ENCODE measurements around the gene CACNA2D2. TPM values are rescaled to one million over a fixed set of nuclear protein-coding genes. Genes with fewer than 3 reads are reported as not detected.

CACNA2D2 gene
- total RNA-seq, 1 donor: not detected

DNA sequence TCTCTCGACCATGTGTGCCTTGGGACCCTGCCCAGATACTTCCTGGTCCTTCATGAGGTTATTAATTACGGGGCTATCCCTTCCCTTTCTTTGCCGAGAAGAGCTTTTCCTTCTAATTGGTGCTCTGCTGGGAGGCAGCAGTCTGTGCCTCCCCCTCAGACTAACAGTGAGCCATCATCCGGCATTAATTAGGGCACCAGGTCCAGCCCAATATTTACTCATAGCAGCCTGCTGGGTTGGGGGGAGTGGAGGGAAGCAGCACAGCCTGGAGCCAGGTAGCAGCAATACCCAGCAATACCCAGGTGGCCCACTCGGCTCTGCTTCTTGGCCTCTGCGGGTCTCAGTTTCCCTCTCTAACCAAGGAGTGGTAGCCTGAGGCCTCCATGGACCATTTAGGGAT is 20.1 kb downstream of the CACNA2D2 start:
- Histone ChIP-seq H2AFZ (ENCODE audit: low read length) (no peak overlapping the region), H3K27ac (ENCODE audit: low read depth, low read length) (no peak overlapping the region), H3K9me3 (ENCODE audit: low read depth, low read length) (no peaks in the 10 kb centered on the region), H3K4me1 (ENCODE audit: insufficient read depth, low read length) (no peaks in the 10 kb centered on the region), H3K4me3 (ENCODE audit: insufficient read depth, low read length) (no peak overlapping the region), H3K79me2 (ENCODE audit: insufficient read depth, low read length) (no peaks in the 10 kb centered on the region), H4K20me1 (ENCODE audit: insufficient read depth, low read length) (no peaks in the 10 kb centered on the region), H3K36me3 (ENCODE audit: insufficient read depth, low read length) (no peaks in the 10 kb centered on the region), H3K27me3 (ENCODE audit: insufficient read depth, low read length) (no peaks in the 10 kb centered on the region), H3K4me2 (ENCODE audit: insufficient read depth, low read length) (no peak overlapping the region)
- TF ChIP-seq, protein P1, sequence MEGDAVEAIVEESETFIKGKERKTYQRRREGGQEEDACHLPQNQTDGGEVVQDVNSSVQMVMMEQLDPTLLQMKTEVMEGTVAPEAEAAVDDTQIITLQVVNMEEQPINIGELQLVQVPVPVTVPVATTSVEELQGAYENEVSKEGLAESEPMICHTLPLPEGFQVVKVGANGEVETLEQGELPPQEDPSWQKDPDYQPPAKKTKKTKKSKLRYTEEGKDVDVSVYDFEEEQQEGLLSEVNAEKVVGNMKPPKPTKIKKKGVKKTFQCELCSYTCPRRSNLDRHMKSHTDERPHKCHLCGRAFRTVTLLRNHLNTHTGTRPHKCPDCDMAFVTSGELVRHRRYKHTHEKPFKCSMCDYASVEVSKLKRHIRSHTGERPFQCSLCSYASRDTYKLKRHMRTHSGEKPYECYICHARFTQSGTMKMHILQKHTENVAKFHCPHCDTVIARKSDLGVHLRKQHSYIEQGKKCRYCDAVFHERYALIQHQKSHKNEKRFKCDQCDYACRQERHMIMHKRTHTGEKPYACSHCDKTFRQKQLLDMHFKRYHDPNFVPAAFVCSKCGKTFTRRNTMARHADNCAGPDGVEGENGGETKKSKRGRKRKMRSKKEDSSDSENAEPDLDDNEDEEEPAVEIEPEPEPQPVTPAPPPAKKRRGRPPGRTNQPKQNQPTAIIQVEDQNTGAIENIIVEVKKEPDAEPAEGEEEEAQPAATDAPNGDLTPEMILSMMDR (IDR thresholded peaks at IDR 0.05; ENCODE audit: extremely low read depth, low read depth, low read length): no peak
- DNase-seq (ENCODE audit: insufficient read length, low spot score, missing footprints): no peak

GRCh38 chr3:50481992-50482391 is 21.4 kb downstream of the CACNA2D2 start:
- no peaks in the 10 kb centered on the region for H3K27me3 ChIP-seq (ENCODE audit: insufficient read depth, low read length)
- H2AFZ ChIP-seq (ENCODE audit: low read length): no peak overlapping the region
- no peaks in the 10 kb centered on the region for H3K36me3 ChIP-seq (ENCODE audit: insufficient read depth, low read length)
- no peaks in the 10 kb centered on the region for H4K20me1 ChIP-seq (ENCODE audit: insufficient read depth, low read length)
- TF ChIP-seq, protein P1 (IDR thresholded peaks at IDR 0.05; ENCODE audit: extremely low read depth, low read depth, low read length): no peak
- H3K4me2 ChIP-seq (ENCODE audit: insufficient read depth, low read length): no peak overlapping the region
- DNase-seq (ENCODE audit: insufficient read length, low spot score, missing footprints): no peak
- H3K4me3 ChIP-seq (ENCODE audit: insufficient read depth, low read length): no peak overlapping the region
- no peaks in the 10 kb centered on the region for H3K4me1 ChIP-seq (ENCODE audit: insufficient read depth, low read length)
- H3K79me2 ChIP-seq (ENCODE audit: insufficient read depth, low read length): no peaks in the 10 kb centered on the region
- H3K27ac ChIP-seq (ENCODE audit: low read depth, low read length): no peak overlapping the region
- no peaks in the 10 kb centered on the region for H3K9me3 ChIP-seq (ENCODE audit: low read depth, low read length)

DNA sequence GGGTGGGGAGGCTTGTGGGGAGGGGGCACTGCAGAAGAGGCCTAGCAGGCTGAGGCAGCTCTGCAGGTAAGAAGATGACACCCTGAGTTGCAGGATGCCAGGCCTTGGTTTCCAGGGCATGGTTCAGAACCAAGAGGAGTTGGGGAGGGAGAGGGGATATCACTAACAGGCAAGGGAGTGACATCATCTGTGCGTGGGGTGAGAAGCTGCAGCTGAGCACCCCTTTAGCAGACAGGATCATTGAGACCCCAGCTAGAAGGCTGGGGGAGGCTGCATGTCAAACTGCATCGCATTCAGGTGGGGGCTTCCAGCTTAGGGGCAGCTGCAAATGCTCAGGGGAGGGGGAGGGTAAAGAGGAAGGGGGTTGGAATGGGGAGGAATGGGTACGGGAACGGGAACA is 23.0 kb downstream of the CACNA2D2 start:
- Histone ChIP-seq H3K9me3 (ENCODE audit: low read depth, low read length) (no peaks in the 10 kb centered on the region), H3K4me2 (ENCODE audit: insufficient read depth, low read length) (no peak overlapping the region), H3K4me1 (ENCODE audit: insufficient read depth, low read length) (no peaks in the 10 kb centered on the region), H3K27me3 (ENCODE audit: insufficient read depth, low read length) (no peaks in the 10 kb centered on the region), H4K20me1 (ENCODE audit: insufficient read depth, low read length) (no peaks in the 10 kb centered on the region), H2AFZ (ENCODE audit: low read length) (no peak overlapping the region), H3K4me3 (ENCODE audit: insufficient read depth, low read length) (no peak overlapping the region), H3K79me2 (ENCODE audit: insufficient read depth, low read length) (no peaks in the 10 kb centered on the region), H3K27ac (ENCODE audit: low read depth, low read length) (no peak overlapping the region), H3K36me3 (ENCODE audit: insufficient read depth, low read length) (no peaks in the 10 kb centered on the region)
- no peak for DNase-seq (ENCODE audit: insufficient read length, low spot score, missing footprints)
- TF ChIP-seq, protein P1 (IDR thresholded peaks at IDR 0.05; ENCODE audit: extremely low read depth, low read depth, low read length): no peak

DNA sequence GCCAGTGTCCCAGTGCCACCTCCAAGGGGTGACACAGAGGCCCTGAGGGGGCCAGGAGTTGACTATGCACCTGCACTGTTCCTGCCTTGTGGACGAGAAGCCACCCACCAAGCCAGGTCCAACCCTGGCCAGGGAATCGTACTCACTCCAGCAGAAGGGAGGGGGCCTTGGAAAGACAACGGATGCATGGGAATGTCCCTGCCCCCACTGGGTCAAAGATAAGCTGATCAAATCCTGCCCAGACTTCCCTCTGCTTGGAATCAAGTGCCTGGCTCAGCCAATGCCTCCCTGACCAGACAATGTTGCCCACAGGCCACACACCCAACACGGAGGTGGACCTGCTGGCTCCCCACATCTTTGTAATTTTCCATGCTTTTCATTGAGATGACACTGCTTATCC is 23.9 kb downstream of the CACNA2D2 start:
- Histone ChIP-seq H3K4me3 (ENCODE audit: insufficient read depth, low read length) (no peak overlapping the region), H3K27me3 (ENCODE audit: insufficient read depth, low read length) (no peaks in the 10 kb centered on the region), H3K4me2 (ENCODE audit: insufficient read depth, low read length) (no peak overlapping the region), H3K4me1 (ENCODE audit: insufficient read depth, low read length) (no peaks in the 10 kb centered on the region), H4K20me1 (ENCODE audit: insufficient read depth, low read length) (no peaks in the 10 kb centered on the region), H3K27ac (ENCODE audit: low read depth, low read length) (no peak overlapping the region), H3K36me3 (ENCODE audit: insufficient read depth, low read length) (no peaks in the 10 kb centered on the region), H2AFZ (ENCODE audit: low read length) (no peak overlapping the region), H3K79me2 (ENCODE audit: insufficient read depth, low read length) (no peaks in the 10 kb centered on the region), H3K9me3 (ENCODE audit: low read depth, low read length) (no peaks in the 10 kb centered on the region)
- DNase-seq (ENCODE audit: insufficient read length, low spot score, missing footprints): no peak
- TF ChIP-seq, protein P1 (IDR thresholded peaks at IDR 0.05; ENCODE audit: extremely low read depth, low read depth, low read length): no peak
